Measurements from ENCODE around the gene FILIP1L.
"Not testable (repeated sequence)": the region's sequence is repeated elsewhere in the genome, so short reads cannot be mapped to it uniquely, and the experiment has no call there.

The FILIP1L gene

DNA sequence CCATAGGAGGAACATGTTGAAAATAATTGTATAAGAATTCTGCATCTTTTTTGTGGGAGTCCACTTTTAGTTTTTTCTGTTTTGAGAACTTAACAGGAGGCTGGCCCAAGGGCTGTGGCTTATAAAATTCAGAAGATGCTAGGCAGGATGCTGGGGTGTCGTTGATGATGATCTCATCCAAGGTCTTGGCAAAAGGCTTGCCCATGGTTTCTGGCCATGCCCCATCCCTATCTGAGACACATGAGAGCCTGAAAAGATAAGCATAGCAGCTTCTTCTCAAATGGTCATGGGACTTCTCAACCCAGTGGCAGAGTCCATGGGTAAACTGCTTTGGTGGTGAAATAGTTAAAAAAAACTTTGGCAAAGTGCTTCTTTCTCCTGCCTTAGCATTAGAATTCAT lies 261.4 kb downstream of the FILIP1L start:
- H3K4me1 Mint-ChIP-seq = no peaks in the 10 kb centered on the region

DNA sequence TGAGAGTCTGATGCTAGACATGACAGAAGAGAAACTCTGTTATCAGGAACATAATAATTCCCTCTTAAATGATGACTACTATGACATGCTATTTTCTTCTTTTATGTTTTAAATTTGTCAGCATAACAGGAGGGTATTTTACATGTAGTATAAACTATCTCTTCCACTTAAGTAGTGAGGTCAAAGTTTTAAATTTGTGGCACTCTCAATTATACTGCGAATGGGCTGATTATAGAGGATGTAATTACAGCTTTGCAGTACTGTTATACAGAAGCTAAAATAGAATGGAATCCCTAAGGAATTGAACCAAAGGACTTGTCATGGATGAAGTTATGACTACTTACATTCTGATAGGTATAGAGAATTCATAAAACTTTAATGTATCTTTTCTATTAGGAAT lies 262.3 kb downstream of the FILIP1L start:
- Mint-ChIP-seq H3K4me1 (no peaks in the 10 kb centered on the region), H3K4me3 (no peak overlapping the region), H3K27ac (no peak overlapping the region), H3K36me3 (no peaks in the 10 kb centered on the region), H3K9me3 (no peaks in the 10 kb centered on the region), H3K27me3 (no peaks in the 10 kb centered on the region)
- CTCF ChIA-PET = interaction anchor here (2.3 kb wide), 1 partner anchor 20 kb away, joined by 8 read pairs; no protein-coding TSS in a partner anchor
- no peak for DNase-seq

More for the DNA sequence above, 261.4 kb downstream of the FILIP1L start:
- Mint-ChIP-seq H3K27me3 (no peaks in the 10 kb centered on the region), H3K27ac (no peak overlapping the region), H3K4me3 (no peak overlapping the region), H3K36me3 (no peaks in the 10 kb centered on the region), H3K9me3 (no peaks in the 10 kb centered on the region)
- DNase-seq = no peak
- CTCF ChIA-PET = no interaction called here

- CTCF ChIA-PET = interaction anchor here (0.8 to 2.3 kb wide), 6 partner anchors 9 to 1288 kb away, joined by 3 to 9 read pairs (median 5); no protein-coding TSS in a partner anchor
- H3K27ac Mint-ChIP-seq = no peak overlapping the region
- H3K4me1 Mint-ChIP-seq = no peaks in the 10 kb centered on the region
- DNase-seq = no peak
- no peaks in the 10 kb centered on the region for H3K27me3 Mint-ChIP-seq
- H3K9me3 Mint-ChIP-seq = no peaks in the 10 kb centered on the region
- no peaks in the 10 kb centered on the region for H3K36me3 Mint-ChIP-seq
- H3K4me3 Mint-ChIP-seq = no peak overlapping the region
Measured at GRCh38 chr3:99850608-99851007, 263.7 kb downstream of the FILIP1L start.

- CTCF ChIA-PET = interaction anchor here (0.6 kb wide), 1 partner anchor 406 kb away, joined by 3 read pairs; no protein-coding TSS in a partner anchor
- Mint-ChIP-seq H3K4me1 (no peaks in the 10 kb centered on the region), H3K36me3 (no peaks in the 10 kb centered on the region), H3K4me3 (no peak overlapping the region), H3K27me3 (no peaks in the 10 kb centered on the region), H3K27ac (no peak overlapping the region), H3K9me3 (no peaks in the 10 kb centered on the region)
- no peak for DNase-seq
Measured at GRCh38 chr3:99848433-99848832, 265.9 kb downstream of the FILIP1L start.

DNA sequence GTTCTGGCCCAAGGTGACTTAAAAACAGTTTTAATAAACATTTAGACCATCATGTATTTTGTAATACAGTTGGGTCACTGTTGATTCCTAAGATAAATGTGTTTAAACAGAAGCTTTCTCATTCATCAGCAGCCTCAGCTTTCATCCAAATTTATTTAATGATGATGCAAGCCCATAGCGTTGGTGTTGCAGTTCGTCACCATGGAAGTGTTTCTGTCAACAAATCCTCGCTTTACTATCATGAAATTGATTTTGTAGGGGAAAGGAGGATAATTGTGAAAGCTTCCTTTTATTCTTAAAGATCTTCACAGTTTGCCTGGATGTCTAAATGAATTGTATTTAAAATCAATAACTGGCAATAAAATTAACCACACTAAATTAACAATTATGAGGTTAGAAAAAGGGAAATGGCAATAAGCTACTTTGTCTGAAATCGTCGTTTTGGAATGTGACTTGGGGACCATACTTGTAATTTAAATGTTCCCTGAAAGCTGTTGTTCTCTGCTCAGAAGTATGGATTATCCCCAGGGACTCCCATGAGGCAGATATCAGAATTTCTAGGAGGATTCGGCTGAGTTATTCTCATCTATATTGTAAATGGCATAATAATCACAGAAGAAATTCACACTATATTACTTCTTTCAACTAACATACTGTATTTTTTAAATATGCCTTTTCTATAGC lies 267.7 kb downstream of the FILIP1L start:
- H3K4me3 Mint-ChIP-seq = no peak overlapping the region
- no peak overlapping the region for H3K27ac Mint-ChIP-seq
- CTCF ChIA-PET = interaction anchor here (1.0 to 2.1 kb wide), 2 partner anchors 308 to 408 kb away, joined by 4 to 13 read pairs; no protein-coding TSS in a partner anchor
- no peaks in the 10 kb centered on the region for H3K36me3 Mint-ChIP-seq
- H3K4me1 Mint-ChIP-seq = no peaks in the 10 kb centered on the region
- no peaks in the 10 kb centered on the region for H3K27me3 Mint-ChIP-seq
- no peaks in the 10 kb centered on the region for H3K9me3 Mint-ChIP-seq
- no peak for DNase-seq

DNA sequence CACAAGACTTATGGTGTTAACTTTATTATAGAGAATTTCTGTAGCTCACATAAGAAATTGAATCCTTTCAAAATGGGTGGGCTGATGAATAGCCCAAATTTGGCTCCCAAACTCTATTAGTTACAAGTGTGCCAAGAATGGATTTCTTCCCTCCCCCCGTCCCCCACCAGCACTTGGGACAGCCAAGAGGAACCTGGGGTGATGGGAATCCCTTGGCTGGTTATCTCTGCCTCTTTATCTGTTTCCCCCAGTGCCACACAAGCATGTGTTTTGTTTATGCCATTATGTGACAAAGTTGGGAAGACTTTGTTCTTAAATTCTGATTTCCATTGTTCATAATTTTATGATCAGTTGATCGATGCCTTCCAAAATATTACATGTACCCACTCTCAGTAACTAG lies 268.3 kb downstream of the FILIP1L start:
- Mint-ChIP-seq H3K27me3 (no peaks in the 10 kb centered on the region), H3K4me3 (no peak overlapping the region), H3K27ac (no peak overlapping the region), H3K36me3 (no peaks in the 10 kb centered on the region), H3K9me3 (no peaks in the 10 kb centered on the region), H3K4me1 (no peaks in the 10 kb centered on the region)
- DNase-seq = no peak
- CTCF ChIA-PET = interaction anchor here (1.0 to 2.1 kb wide), 2 partner anchors 309 to 408 kb away, joined by 4 to 13 read pairs; no protein-coding TSS in a partner anchor

DNA sequence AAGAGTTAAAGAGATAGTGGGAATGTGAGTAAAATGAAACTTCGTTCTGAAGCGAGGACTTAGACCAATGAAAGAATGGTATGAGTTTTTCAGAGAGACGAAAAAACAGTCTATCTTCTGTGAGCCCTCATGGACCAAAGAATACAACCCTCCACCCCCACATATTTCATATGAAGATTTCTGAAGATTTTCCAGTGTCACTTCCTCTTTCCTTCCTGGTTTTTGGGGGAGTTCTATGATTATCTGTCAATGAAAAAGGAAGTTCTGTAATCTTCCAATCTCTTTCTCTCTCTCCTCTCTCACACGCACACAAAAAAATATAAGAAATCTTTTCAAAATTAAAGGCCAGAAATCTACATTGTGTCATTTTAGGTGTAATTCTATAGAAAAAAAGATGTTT lies 269.0 kb downstream of the FILIP1L start:
- H3K36me3 Mint-ChIP-seq = no peaks in the 10 kb centered on the region
- no peaks in the 10 kb centered on the region for H3K9me3 Mint-ChIP-seq
- H3K4me3 Mint-ChIP-seq = no peak overlapping the region
- CTCF ChIA-PET = interaction anchor here (2.1 kb wide), 1 partner anchor 409 kb away, joined by 13 read pairs; no protein-coding TSS in a partner anchor
- no peaks in the 10 kb centered on the region for H3K27me3 Mint-ChIP-seq
- H3K4me1 Mint-ChIP-seq = no peaks in the 10 kb centered on the region
- no peak overlapping the region for H3K27ac Mint-ChIP-seq
- no peak for DNase-seq

DNA sequence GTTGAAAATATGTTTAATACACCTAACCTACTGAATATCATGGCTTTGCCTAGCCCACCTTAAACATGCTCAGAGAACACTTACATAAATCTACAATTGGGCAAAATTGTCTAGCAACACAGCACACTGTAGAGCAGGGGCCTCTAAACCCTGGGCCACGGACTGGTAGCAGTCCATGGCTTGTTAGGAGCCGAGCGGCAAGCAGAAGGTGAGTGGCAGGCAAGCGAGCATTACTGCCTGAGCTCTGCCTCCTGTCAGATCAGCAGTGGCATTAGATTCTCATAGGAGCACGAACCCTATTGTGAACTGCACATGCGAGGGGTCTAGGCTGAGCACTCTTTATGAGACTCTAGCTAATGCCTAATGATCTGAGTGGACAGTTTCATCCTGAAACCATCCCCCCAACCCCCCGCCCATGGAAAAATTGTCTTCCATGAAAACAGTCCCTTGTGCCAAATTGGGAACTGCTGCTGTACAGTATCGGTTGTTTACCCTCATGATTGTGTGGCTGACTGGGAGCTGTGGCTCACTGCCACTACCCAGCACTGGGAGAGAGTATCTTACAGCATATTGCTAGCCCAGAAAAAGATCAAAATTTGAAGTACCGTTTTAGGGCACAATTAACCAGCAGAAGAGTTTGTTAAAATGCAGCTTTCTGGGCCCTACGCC lies 270.6 kb downstream of the FILIP1L start:
- no peaks in the 10 kb centered on the region for H3K36me3 Mint-ChIP-seq
- H3K4me1 Mint-ChIP-seq = no peaks in the 10 kb centered on the region
- no peak for DNase-seq
- no peaks in the 10 kb centered on the region for H3K9me3 Mint-ChIP-seq
- no peaks in the 10 kb centered on the region for H3K27me3 Mint-ChIP-seq
- CTCF ChIA-PET = interaction anchor here (0.6 to 2.4 kb wide), 25 partner anchors 9 to 528 kb away, joined by 3 to 42 read pairs (median 4); partner anchors contain the start of genes CMSS1 and TBC1D23
- no peak overlapping the region for H3K4me3 Mint-ChIP-seq
- no peak overlapping the region for H3K27ac Mint-ChIP-seq

DNA sequence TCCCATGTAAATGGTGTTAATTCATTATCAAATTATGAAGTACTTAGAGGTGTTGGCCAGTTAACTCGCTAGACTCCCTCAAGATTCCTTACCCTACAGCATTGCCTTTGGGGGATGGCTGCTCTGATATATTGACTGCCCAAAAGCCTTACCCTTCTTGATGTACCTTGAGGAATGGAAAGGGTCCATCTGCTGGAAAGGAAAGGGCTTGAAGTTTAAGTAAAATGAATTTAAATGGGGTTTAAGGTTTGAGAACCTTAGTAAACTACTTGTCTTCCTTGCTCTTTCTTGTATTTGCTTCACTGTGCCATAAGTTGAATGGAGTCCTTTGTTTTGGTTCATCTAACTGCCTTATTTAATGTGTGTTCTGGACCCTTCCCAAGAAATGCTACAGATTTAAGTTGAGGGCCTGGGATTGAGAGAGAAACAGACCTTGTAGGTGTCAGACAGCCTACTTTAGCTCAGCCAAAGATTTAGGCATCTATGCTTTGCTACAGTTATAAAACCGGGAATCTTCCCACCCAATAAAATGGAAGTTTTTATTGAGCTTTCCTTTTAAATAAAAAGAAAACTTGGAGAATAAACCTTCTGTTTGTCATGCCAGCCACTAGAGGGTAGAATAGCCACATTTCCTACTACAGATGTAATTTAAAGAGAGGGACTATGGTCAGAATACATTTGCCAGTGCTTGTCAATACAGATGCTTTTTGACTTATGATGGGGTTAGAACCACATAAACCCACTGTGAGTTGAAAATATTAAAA lies 271.3 kb downstream of the FILIP1L start:
- H3K4me3 Mint-ChIP-seq = no peak overlapping the region
- DNase-seq = no peak
- H3K9me3 Mint-ChIP-seq = no peaks in the 10 kb centered on the region
- no peak overlapping the region for H3K27ac Mint-ChIP-seq
- H3K4me1 Mint-ChIP-seq = no peaks in the 10 kb centered on the region
- CTCF ChIA-PET = interaction anchor here (0.6 to 2.4 kb wide), 18 partner anchors 9 to 529 kb away, joined by 3 to 42 read pairs (median 4); partner anchors contain the start of genes CMSS1 and TBC1D23
- H3K36me3 Mint-ChIP-seq = no peaks in the 10 kb centered on the region
- H3K27me3 Mint-ChIP-seq = no peaks in the 10 kb centered on the region

DNA sequence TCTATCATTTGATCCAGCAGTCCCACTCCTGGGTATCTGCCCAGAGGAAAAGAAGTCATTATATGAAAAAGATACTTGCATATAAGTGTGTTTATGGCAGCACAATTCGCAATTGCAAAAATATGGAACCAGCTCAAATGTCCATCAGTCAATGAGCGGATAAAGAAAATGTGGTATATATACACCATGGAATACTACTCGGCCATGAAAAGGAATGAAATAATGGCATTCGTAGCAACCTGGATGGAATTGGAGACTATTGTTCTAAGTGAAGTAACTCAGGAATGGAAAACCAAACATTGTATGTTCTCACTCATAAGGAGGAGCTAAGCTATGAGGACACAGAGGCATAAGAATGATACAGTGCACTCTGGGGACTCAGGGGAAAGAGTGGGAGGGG lies 272.4 kb downstream of the FILIP1L start:
- not testable (repeated sequence) for H3K27ac Mint-ChIP-seq, H3K9me3 Mint-ChIP-seq, H3K36me3 Mint-ChIP-seq, H3K4me3 Mint-ChIP-seq, H3K27me3 Mint-ChIP-seq, DNase-seq, H3K4me1 Mint-ChIP-seq
- CTCF ChIA-PET = interaction anchor here (0.8 to 2.0 kb wide), 5 partner anchors 10 to 566 kb away, joined by 3 to 17 read pairs (median 4); no protein-coding TSS in a partner anchor

DNA sequence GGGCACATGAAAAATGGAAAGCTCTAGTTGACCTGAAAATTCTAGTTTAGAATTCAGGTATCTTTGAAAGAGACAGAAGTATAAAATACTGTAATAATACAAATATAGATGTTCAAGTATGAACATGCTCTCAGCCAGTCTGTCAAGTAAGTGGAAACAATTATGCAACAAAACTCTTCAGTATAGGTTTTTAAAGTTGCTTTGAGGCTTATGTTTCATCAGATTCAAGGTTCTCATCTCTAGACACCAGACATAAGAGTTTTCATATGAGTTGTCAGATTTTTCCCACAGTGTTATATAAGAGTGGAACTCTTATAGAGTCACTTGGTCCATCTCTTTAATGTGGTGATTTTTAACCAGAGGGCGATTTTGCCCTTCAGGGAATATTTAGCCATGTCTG lies 274.7 kb downstream of the FILIP1L start:
- no peaks in the 10 kb centered on the region for H3K4me1 Mint-ChIP-seq
- DNase-seq = no peak
- no peak overlapping the region for H3K4me3 Mint-ChIP-seq
- no peaks in the 10 kb centered on the region for H3K36me3 Mint-ChIP-seq
- H3K9me3 Mint-ChIP-seq = no peaks in the 10 kb centered on the region
- no peak overlapping the region for H3K27ac Mint-ChIP-seq
- CTCF ChIA-PET = interaction anchor here (1.2 kb wide), 1 partner anchor 229 kb away, joined by 3 read pairs; no protein-coding TSS in a partner anchor
- no peaks in the 10 kb centered on the region for H3K27me3 Mint-ChIP-seq

DNA sequence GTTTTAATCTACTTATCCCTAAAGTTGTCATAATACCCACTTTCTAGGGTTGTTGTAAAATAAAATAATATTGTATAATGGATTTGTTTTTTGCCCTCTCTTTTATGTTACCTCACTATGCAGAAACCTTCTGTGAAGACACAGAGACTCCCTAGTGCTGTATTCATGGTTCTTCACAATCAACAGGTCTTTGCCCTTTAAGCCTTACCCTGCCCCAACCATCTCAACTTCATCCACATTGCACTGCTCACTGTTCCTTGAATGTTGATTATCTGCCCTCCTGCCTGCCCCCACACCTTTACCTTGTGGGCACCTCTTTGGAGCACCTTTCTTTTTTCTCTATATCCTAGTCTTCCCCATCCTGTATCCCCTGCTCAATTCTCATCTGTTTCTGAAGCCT lies 275.5 kb downstream of the FILIP1L start:
- DNase-seq = no peak
- Mint-ChIP-seq H3K4me3 (no peak overlapping the region), H3K36me3 (no peaks in the 10 kb centered on the region), H3K27ac (no peak overlapping the region), H3K9me3 (no peaks in the 10 kb centered on the region), H3K27me3 (no peaks in the 10 kb centered on the region), H3K4me1 (no peaks in the 10 kb centered on the region)
- CTCF ChIA-PET = interaction anchor here (1.2 kb wide), 1 partner anchor 230 kb away, joined by 3 read pairs; no protein-coding TSS in a partner anchor

DNA sequence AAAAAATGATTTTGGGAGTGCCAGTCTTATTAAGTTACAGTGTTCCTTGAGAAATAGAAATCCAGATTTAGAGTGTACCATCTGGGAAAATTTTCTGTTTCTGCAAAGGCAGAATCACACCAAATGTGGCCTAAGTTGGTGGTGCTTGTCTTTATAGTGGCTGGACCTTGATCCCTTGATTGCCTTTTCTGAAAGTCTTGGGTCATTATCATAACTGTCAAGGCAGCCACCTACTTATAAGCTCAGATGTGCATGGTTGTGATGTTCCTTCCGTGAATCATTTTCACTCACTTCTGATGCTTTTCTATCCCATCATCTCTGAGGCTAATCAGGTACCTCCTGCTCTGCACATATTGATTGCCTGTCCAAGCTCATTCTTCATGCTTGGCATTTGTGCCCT lies 276.6 kb downstream of the FILIP1L start:
- CTCF ChIA-PET = interaction anchor here (1.6 kb wide), 1 partner anchor 416 kb away, joined by 6 read pairs; no protein-coding TSS in a partner anchor
- H3K27ac Mint-ChIP-seq = no peak overlapping the region
- no peaks in the 10 kb centered on the region for H3K36me3 Mint-ChIP-seq
- no peak overlapping the region for H3K4me3 Mint-ChIP-seq
- H3K4me1 Mint-ChIP-seq = no peaks in the 10 kb centered on the region
- DNase-seq = no peak
- no peaks in the 10 kb centered on the region for H3K9me3 Mint-ChIP-seq
- H3K27me3 Mint-ChIP-seq = no peaks in the 10 kb centered on the region

DNA sequence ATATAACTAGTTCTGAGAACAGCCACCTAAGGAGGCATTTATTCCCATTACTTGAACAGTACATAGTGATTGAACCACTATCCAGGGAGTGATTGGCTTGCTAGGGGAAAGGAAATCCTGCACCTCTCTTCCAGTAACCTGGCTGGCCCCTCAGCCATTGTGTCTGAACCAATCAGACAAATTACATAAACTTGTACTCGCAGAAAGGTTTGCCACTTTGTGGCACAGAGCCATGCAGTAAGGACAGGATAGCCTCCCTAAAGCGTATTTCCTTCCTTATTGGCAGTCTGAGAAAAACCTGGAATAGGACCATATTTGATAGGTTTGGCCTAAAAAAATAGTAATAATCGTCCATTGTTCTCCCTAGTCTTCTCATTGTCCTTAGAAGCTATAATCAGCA lies 277.6 kb downstream of the FILIP1L start:
- Mint-ChIP-seq H3K4me1 (no peaks in the 10 kb centered on the region), H3K27ac (no peak overlapping the region), H3K27me3 (no peaks in the 10 kb centered on the region), H3K9me3 (no peaks in the 10 kb centered on the region), H3K36me3 (no peaks in the 10 kb centered on the region), H3K4me3 (no peak overlapping the region)
- no peak for DNase-seq
- CTCF ChIA-PET = interaction anchor here (1.6 kb wide), 1 partner anchor 417 kb away, joined by 6 read pairs; no protein-coding TSS in a partner anchor

All from activated naive CD4-positive, alpha-beta T cell treated with anti-CD3 and anti-CD28 coated beads, Interleukin-2, amount 10 ng/mL, durations not matched to agents 7 days and 5 days (primary cell).